ENCODE measurements around the gene DNAAF5.

DNAAF5 gene

GRCh38 chr7:763762-764161, 37.3 kb downstream of the DNAAF5 start:
- in situ Hi-C loops (cut with HindIII; ENCODE audit: low sequenced_read_pairs): no loop called here

GRCh38 chr7:765383-765782, 38.9 kb downstream of the DNAAF5 start:
- in situ Hi-C loops (cut with HindIII; ENCODE audit: low sequenced_read_pairs): no loop called here

GRCh38 chr7:767580-767940, 41.1 kb downstream of the DNAAF5 start:
- in situ Hi-C loops (cut with HindIII; ENCODE audit: low sequenced_read_pairs): no loop called here

- in situ Hi-C loops (cut with HindIII; ENCODE audit: low sequenced_read_pairs): no loop called here
Observed at GRCh38 chr7:767941-768731, 41.6 kb downstream of the DNAAF5 start.

- in situ Hi-C loops (cut with HindIII; ENCODE audit: low sequenced_read_pairs): no loop called here
Observed at GRCh38 chr7:768881-769504, 42.5 kb downstream of the DNAAF5 start.

GRCh38 chr7:770336-770735, 43.8 kb downstream of the DNAAF5 start:
- in situ Hi-C loops (cut with HindIII; ENCODE audit: low sequenced_read_pairs): loop anchor here (10.0 kb wide), 1 partner anchor 106 kb away; no protein-coding TSS in a partner anchor

GRCh38 chr7:770741-771166, 44.3 kb downstream of the DNAAF5 start:
- in situ Hi-C loops (cut with HindIII; ENCODE audit: low sequenced_read_pairs): loop anchor here (10.0 kb wide), 1 partner anchor 106 kb away; no protein-coding TSS in a partner anchor

GRCh38 chr7:771234-772004, 44.9 kb downstream of the DNAAF5 start:
- in situ Hi-C loops (cut with HindIII; ENCODE audit: low sequenced_read_pairs): loop anchor here (10.0 kb wide), 1 partner anchor 107 kb away; no protein-coding TSS in a partner anchor

- in situ Hi-C loops (cut with HindIII; ENCODE audit: low sequenced_read_pairs): loop anchor here (10.0 kb wide), 1 partner anchor 107 kb away; no protein-coding TSS in a partner anchor
Observed at GRCh38 chr7:772005-772294, 45.5 kb downstream of the DNAAF5 start.

GRCh38 chr7:772392-772791, 45.9 kb downstream of the DNAAF5 start:
- in situ Hi-C loops (cut with HindIII; ENCODE audit: low sequenced_read_pairs): loop anchor here (10.0 kb wide), 1 partner anchor 108 kb away; no protein-coding TSS in a partner anchor

GRCh38 chr7:772861-773621, 46.5 kb downstream of the DNAAF5 start:
- in situ Hi-C loops (cut with HindIII; ENCODE audit: low sequenced_read_pairs): loop anchor here (10.0 kb wide), 1 partner anchor 108 kb away; no protein-coding TSS in a partner anchor

- in situ Hi-C loops (cut with HindIII; ENCODE audit: low sequenced_read_pairs): loop anchor here (10.0 kb wide), 1 partner anchor 109 kb away; no protein-coding TSS in a partner anchor
Observed at GRCh38 chr7:773622-773915, 47.1 kb downstream of the DNAAF5 start.

GRCh38 chr7:774161-775109, 47.9 kb downstream of the DNAAF5 start:
- in situ Hi-C loops (cut with HindIII; ENCODE audit: low sequenced_read_pairs): loop anchor here (5.0 to 10.0 kb wide), 3 partner anchors 42 to 437 kb away; no protein-coding TSS in a partner anchor

GRCh38 chr7:776381-776780, 49.9 kb downstream of the DNAAF5 start:
- in situ Hi-C loops (cut with HindIII; ENCODE audit: low sequenced_read_pairs): loop anchor here (5.0 to 10.0 kb wide), 3 partner anchors 44 to 439 kb away; no protein-coding TSS in a partner anchor

- in situ Hi-C loops (cut with HindIII; ENCODE audit: low sequenced_read_pairs): loop anchor here (5.0 to 10.0 kb wide), 3 partner anchors 45 to 440 kb away; no protein-coding TSS in a partner anchor
Observed at GRCh38 chr7:776992-777727, 50.7 kb downstream of the DNAAF5 start.

GRCh38 chr7:777728-778078, 51.2 kb downstream of the DNAAF5 start:
- in situ Hi-C loops (cut with HindIII; ENCODE audit: low sequenced_read_pairs): loop anchor here (5.0 to 10.0 kb wide), 3 partner anchors 45 to 440 kb away; no protein-coding TSS in a partner anchor

GRCh38 chr7:778271-778967, 51.9 kb downstream of the DNAAF5 start:
- in situ Hi-C loops (cut with HindIII; ENCODE audit: low sequenced_read_pairs): loop anchor here (5.0 to 10.0 kb wide), 3 partner anchors 46 to 441 kb away; no protein-coding TSS in a partner anchor

- in situ Hi-C loops (cut with HindIII; ENCODE audit: low sequenced_read_pairs): loop anchor here (5.0 to 10.0 kb wide), 3 partner anchors 47 to 442 kb away; no protein-coding TSS in a partner anchor
Observed at GRCh38 chr7:778968-779451, 52.5 kb downstream of the DNAAF5 start.

All from endothelial cell of hepatic sinusoid (primary cell).